HG02798 (cell line): ENCODE results near the gene DAPK3.
"Not testable (repeated sequence)": the region's sequence is repeated elsewhere in the genome, so short reads cannot be mapped to it uniquely, and the experiment has no call there.

Experiments
- ATAC-seq: cut with Tn5 transposase; IDR thresholded peaks from one replicate; pipeline ENCODE4 v1.9.1; 2021; ENCODE audit warnings: mild to moderate bottlenecking; ENCODE audit not compliant: unreplicated experiment, poor library complexity

Gene DAPK3

DNA sequence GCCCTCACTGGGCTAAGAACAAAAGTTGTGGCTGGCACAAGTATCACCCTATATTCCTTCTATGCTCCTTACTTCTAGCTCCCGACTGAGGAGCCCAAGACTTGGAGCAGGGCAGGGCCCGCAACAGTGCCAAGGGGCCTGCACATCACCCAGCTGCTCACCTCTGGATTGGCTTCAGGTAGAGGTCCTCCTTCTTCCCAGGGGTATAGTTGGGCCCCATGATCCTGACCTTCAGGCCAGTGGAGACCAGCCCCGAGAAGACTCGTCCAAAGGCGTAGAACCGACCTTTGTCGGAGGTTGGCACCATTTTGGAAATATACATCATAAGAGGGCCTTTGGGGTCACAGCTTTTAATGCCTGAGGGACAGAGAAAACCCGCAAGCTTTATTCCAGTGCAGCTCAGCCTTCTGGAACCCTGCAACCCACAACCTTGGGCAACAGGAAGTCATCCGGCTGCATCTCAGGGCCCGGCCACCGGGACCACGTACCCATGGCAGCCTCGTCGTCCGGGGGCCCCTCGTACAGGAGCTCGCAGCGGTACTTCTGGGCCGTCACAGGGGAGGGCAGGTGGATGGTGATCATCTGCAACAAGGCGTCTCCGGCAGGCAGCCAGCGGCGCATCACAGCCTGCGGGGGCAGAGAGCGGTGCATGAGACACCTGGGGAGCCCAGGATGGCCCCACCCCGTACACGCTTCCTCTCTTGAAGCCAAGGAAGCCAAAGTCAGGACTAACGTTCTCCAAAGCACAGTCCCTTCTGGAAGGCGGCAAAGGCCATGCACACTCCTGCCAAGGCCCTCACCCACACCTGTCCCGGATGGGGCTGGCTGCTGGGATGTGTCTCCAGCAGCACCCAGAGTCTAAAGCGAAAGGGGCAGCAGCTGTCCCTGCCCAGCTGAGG is 9.7 kb upstream of the DAPK3 start:
- ATAC-seq: no peak

DNA sequence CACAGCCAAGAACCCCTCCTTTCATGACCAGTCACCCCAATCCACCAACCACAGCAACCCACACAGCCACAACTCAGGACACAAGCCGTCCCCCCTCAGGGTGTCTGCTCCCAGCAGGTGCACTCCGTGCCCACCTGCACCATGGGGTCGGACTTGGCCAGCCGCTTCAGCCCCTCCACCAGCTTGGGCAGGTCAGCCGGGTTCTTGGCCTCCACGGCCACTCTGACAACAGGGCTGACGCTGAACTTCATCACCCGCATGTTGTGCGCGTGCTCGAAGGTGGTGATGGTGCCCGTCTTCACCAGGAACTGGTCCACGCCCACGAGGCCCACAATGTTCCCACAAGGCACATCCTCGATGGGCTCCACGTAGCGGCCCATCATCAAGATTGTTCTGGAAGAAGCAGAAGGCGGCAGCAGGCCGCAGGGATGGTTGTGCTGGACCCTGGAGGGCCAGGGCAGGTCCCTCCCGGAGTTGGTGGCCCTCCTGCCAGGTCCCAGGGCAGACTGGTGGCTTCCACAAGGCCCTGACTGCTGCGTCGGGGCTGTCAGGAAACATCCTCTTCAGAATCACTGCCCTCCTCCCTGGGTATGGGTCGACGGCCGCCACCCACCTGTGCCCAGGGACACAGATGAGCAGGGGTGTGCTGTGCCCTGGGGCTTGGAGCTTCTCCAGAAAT is 8.9 kb upstream of the DAPK3 start:
- ATAC-seq: no peak

DNA sequence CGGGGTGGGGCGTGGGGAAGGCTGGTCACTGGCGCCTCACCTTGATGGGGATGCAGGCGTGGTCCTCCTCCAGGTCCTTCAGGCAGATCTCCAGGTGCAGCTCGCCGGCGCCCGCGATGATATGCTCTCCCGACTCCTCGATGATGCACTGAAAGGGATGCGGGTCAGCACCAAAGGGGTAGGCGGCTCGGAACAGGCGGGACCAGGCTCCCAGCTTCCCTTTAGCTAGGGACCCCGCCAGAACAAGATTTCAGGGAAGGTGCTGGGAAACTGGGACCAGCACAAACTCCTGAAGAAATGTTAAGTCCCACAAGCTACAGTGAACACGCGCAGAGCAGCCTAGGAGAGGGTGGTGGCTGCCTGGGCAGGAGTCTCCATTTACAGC is 8.4 kb upstream of the DAPK3 start:
- no peak for ATAC-seq

DNA sequence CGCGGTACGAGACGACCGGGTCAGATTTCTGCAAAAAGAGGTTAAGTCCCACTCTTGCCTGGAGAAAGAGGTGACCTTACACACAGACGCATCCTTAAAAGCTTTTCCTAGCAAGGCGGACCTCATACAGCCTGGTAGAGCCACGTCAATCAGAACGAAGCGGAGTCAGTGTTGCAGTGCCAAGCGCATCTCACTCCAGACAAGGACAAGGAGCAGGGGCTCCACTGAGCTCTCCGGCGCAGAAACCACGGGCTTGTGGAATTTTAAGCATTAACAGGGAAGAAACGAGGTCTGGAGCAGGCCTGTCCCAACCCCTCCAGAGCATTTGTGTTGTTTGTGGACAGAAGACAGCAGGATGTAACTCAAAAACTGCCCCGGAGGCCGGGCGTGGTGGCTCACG is 7.2 kb upstream of the DAPK3 start:
- ATAC-seq: no peak

DNA sequence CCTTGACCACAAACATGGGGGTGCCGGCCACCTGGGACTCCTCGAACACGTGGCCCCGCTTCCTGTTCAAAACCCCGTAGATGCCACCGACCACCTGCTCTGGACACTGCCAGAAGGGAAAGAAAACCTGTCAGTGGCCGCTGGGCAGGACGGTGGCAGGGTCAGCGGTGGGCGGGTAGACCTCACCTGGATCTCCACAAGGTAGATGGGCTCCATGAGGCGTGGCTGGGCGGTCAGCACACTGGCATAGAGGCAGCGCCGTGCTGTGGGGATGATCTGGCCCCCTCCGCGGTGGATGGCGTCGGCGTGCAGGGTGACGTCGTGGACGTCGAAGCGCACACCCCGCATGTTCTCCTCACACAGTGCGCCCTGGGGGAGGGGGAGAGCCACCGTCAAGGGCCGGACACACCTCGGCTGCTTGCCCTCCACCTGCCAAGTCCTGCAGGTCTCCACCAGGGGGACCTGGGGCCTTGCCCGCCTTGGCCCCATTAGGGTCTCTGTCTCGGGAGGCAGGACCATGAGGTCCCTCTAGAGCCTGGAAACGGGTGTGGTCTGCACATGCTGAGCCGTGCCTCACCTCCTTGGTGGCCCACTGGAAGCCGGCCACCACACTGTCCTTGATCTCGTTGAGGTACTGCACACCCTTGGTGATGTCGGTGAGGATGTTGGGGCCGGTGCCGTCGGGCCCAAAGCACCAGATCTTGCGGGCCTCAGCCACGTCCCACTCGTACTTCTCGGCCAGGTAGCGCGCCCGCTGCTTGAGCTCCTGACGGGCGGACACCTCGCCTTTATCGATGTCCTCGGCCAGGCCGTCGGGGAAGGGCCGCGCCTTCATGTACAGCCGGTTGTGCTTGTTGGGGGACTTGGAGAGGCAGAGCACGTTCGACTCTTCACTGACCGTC is 6.6 kb upstream of the DAPK3 start:
- ATAC-seq: no peak

DNA sequence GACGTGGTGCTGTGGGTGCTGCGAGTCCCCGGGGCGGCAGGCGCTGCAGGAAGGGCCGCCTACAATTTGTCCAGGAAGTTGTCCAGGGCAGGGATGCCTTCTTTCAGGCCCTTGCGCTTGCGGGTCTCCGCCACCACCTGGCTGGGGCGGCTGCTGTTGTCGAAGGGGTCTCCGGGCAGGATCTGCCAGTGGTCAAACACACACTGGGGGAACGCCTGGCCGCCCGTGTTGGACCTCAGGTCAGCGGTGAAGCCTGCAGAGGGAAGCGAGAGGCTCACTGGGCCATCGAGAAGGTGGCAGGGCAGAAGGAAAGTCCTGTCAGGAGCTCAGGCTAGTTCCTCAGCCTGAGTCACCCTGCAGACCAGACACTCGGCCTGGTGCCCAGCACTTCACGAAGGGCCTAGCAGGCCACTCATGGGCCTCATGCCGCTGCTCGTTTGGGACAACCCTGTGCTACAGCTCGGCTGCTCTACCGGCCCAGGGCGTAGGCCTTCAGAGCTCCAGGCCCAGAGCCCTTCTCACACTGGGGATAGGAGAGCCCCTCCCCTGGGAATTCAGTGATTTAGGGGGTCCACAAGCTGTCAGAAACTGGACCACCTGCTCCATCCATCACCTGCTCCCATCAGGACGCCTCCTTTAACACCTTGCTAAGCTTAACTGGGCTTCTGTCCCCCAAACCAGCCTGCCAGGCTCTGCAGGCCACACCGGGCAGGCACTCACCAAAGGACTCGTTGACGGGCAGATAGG is 5.8 kb upstream of the DAPK3 start:
- ATAC-seq: no peak

DNA sequence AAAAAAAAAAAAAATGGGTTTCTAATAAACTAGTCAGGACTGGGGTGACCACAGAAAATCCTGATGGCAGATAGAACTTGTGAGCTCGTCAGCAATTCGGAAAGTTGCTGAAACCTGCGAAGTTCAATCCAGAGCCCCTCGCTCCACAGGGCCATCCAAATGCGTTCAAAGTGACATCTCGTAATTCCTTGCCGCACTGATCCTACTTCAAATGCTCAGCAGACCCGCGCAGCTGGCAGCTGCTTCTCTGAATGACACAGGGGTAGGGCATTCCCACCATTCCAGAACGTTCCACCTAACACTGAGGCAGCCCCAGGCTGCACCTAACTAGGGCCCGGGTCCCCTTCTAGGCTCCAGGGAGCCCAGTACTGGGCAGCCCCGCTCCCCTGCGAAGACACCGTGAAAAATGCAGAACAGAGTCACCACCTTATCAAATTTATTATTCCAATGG is 4.8 kb upstream of the DAPK3 start:
- no peak for ATAC-seq

DNA sequence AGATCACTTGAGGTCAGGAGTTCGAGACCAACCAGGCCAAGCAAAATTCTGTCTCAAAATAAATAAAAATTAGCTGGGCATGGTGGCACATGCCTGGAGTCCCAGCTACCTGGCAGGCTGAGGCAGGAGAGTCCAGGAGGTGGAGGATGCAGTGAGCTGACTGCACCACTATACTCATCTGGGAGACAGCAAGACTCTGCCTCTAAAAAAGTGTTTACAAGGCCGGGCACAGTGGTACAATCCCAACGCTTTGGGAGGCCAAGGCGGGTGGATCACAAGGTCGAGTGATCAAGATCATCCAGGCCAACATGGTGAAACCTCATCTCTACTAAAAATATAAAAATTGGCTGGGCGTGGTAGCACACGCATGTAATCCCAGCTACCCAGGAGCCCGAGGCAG is 4.2 kb upstream of the DAPK3 start:
- ATAC-seq: no peak

DNA sequence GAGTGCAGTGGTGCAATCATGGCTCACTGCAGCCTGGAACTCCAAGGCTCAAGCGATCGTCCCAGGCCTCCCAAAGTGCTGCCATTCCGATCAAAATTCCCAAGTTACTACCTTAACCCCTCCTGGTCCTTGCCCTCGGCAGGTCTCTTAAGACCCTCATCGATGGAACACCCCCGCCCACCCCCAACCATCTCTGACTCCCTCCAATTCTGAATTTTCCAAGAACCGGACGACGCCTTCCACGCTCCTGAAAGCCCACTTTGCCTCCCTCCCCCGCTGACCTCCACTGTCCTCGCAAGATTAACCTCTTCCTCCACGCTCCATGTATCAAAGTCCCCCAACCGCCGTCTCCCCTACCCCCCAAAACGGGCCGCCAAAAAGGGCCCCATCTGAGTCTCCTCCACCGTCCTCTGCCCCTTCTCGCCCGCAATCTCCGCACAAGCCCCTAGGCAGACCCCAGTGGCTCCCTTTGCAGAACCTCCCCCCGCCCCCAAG is 539 bp downstream of the DAPK3 start:
- no peak for ATAC-seq

DNA sequence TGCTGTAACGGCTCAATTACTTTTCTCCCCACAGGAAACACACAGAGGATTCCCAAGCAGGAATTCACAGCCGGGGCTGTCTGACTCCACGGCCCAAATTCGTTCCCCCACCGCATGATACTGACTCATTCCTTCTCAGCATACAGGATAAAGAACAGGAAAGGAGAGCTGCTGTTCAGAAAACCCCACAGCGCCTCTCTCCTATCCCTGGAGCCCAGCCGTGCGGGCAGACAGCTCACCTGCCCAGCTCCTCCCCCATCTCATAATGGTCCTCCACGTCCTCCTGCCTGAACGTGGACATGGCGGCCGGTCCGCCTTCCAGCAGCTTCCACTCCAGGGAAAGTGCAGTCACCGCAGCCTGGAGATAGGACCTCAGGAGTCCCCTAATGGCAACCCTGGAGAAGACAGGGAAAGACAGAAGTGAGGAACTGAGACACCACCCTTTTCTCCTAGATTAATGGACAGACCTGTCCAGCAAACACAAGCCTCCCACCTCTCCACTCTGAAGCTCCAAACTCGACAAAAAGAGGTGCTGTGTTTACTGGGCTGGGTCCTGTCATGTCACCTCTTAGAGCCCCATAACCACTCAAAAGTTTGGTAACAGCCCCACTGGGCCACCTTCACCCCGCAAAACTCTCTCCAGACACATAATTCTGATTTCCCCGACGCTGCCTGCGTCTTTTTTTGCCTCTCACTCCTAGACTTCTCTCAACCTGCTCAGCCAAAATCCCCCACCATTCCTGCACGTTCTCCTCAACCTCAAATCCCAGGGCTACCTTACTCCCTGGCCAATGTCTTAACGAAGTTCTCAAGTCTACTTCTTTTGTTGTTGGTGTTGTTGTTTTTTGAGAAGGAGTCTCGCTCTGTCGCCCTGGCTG is 1.2 kb downstream of the DAPK3 start:
- no peak for ATAC-seq

DNA sequence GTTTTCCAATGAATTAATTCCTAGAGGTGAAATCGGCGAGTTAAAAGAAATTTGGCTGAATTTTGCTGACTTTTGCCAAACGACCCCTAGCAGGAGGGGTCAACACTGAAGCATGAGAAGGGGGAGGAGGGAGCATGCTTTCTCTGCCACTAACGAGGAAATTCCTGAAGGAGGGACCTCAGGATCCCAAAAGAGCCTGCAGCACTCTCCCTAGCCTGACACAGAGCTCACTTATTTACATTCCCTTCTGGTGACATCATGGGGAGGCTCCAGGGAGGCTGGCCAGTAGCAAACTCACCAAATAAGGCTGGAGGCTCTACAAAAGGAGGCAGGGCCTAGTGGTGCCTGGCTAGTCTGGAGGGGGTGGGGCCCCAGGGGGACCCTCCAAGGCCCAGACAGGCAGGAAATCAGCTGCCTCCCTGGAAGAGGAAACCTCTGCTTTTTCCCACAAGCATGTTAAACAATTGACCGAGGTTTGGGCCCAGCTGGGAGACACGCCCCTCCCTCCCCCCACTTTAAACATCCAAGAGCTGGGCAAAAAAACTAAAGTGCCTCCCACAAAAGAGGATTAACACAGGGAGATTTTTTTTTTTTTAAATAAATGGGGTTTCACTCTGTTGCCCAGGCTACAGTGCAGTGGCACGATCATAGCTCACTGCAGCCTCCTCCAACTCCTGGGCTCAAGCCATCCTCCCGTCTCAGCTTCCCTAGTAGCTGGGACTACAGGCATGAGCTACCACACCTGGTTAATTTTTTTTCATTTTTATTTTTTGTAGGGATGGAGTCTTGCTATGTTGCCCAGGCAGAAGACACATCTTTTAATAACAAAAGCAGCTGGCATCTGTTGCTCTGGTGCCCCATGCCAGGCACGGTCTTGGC is 2.1 kb downstream of the DAPK3 start:
- no peak for ATAC-seq

DNA sequence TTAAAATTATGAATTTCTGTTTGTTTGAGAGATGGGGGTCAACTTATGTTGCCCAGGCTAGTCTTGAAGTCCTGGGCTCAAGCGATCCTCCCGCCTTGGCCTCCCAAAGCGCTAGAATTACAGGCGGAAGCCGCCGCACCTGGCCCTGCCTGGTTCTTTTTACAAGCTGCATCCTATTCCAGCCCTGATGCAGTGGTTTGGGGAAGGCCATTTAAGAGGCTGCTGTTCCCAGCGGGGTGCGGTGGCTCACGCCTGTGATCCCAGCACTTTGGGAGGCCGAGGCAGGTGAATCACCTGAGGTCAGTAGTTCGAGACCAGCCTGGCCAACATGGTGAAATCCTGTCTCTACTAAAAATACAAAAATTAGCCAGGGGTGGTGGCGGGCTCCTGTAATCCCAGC is 2.9 kb downstream of the DAPK3 start:
- not testable (repeated sequence) for ATAC-seq

DNA sequence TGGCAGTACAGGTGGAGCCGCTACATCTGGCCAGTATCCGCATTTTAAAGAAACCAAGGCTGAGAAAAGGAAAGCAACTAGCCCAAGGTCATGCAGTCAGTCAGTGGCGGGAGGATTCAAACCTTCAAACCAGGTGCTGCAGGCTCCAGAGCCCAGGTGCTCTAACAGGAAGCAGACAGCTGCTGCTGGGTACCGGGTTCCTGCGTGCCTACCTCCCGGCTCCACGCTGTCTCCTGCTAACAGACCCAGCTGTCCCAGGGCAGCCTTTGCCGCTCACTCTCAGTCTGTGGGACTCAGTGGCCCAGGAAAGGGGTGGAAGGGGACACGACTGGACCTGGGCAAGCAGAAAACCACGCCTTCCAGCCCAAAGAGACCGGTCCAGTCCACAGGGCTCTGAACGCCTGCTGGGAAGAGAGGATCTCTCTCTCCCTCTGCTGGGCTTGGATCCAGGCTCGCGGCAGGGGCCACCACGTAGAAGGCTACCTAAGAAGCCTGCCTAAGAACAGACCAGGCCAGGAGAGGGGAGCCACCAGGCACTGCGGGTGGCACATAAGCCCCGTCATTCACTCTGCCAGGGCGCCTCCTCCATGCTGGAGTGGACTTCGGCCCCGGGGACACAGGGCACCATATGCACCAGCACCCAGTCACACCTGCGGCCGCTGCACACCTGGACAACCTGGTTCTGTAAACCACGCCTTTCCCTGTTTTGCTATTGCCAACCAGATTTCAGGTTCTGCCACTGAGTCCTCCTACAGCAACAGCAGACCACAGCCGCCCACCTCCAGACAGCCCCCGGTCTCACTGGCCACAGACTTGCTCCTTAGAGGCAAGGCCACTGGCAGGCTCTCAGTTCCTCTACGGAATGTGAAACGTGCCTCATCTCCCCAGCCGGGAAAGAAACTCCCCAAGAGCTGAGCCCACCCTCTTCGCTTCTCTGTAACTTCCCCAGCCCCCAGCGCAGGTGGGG is 4.6 kb downstream of the DAPK3 start:
- ATAC-seq: no peak

DNA sequence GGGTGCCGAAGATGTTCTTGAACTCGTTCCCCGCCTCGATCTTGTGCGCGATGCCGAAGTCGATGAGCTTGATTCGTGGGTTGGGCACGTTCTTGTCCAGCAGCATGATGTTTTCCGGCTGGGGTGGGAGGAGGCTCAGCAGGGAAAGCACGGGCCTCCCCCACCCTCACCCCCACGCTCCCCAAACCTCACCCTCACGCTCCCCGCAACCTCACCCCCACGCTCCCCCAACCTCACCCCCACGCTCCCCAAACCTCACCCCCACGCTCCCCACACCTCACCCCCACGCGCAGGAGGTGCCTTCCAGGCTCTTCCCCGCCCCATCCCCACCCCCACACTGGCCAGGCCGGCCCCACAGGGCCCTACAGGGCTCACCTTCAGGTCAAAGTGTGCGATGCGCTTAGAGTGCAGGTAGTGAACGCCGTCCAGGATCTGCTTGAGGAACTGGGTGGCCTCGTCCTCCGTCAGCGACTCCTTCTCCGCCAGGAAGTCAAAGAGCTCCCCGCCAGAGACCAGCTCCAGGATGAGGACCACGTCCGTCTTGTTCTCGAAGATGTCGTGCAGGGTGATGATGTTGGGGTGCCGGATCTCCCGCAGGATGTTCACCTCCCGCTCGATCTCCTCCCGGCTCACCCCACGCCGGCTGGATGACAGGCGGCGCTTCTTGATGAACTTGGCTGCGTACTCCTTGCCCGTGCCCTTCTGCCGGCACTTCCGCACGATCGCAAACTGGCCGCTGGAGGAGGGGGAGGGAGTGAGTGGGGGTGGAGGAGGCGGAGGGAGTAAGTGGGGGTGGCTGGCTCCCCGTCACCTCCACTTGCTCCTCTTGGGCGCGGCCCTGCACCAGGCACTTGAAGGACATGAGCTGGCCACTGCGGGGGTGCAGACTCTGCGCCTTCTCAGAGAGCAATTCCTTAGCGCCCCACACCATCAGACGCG is 6.4 kb downstream of the DAPK3 start:
- no peak for ATAC-seq

DNA sequence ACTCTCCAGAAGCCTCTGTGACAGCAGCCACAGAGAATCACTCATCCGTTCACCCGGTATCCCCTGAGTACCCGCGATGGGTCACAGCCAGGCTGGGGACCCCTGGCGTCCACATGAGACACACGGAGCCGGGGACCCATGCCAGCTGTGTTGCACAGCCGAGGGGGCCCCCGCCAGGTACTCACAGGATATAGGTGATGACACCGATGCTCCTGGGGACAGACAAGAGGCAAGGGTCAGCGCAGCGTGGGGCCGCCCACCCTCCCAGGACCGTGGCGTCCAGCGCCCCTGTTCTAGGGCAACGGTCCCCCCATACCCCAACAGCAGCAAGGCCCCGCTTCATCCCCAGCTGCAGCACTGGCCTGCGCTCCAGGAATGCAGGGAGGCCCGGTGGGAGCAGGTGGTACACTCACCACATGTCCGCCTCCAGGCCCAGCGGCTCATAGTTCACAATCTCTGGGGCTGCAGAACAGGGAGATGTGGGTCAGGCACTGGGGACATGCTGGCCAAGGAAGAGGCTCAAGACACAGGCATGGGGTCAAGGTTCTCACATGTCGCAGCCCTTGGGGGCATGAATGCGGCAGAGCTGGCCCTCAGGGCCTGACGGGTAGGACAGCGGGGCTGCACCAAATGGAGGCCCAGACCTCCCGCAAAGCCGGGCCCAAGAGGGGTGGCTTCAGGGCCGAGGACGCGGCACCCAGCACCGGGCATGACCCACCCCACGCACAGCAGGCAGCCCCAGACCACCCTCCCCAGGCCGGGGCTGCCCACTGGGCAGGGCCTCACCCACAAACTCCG is 7.2 kb downstream of the DAPK3 start:
- no peak for ATAC-seq
